K562 (cell line): ENCODE results near the gene KMO. TPM values are rescaled to one million over a fixed set of nuclear protein-coding genes. Genes with fewer than 3 reads are reported as not detected.

Source experiments
- CUX1 ChIP-seq: fragments of 200-800 bp; sonication (Bioruptor generic); IDR thresholded peaks from 2 replicates; pipeline ENCODE4 v1.6.1; 2016; ENCODE audit warnings: missing genetic modification characterization, missing compliant biosample characterization
- DMBX1 ChIP-seq: fragments of 250-450 bp; sonication (Bioruptor Pico); IDR thresholded peaks from 2 replicates; pipeline ENCODE4 v1.8.0; 2022; ENCODE audit warnings: inconsistent platforms, mild to moderate bottlenecking, moderate library complexity, borderline replicate concordance
- ETS2 ChIP-seq: IDR thresholded peaks from 2 replicates; pipeline ENCODE4 v1.6.1; 2016; ENCODE audit warnings: borderline replicate concordance, missing genetic modification characterization, mild to moderate bottlenecking, moderate library complexity, missing compliant biosample characterization; ENCODE audit not compliant: poor library complexity, severe bottlenecking
- NBN ChIP-seq: fragments of 450-650 bp; IDR thresholded peaks from 2 replicates; pipeline ENCODE4 v1.6.1; 2016; ENCODE audit warnings: low read depth, mild to moderate bottlenecking
- NCOA4 ChIP-seq: fragments of 450-650 bp; IDR thresholded peaks from 2 replicates; pipeline ENCODE4 v1.6.1; 2018; ENCODE audit warnings: mild to moderate bottlenecking; ENCODE audit not compliant: partially characterized antibody
- NEUROD1 ChIP-seq: fragments of 150-350 bp; IDR thresholded peaks from 2 replicates; pipeline ENCODE4 v1.6.1; 2014; ENCODE audit warnings: borderline replicate concordance, low read length, low read depth; ENCODE audit not compliant: partially characterized antibody
- NRF1 ChIP-seq, 2 experiments: fragments of 450-650 bp; IDR thresholded peaks in 1 of 2; conservative IDR thresholded peaks in 1 of 2; 2 replicates each; pipeline ENCODE4 v1.6.1; 2014; ENCODE audit warnings: mild to moderate bottlenecking in 2 of 2
- TCF7 ChIP-seq: sonication (generic); IDR thresholded peaks from 2 replicates; pipeline ENCODE4 v1.6.1; 2016; ENCODE audit warnings: antibody characterized with exemption, borderline replicate concordance
- TEAD4 ChIP-seq, 2 experiments: sonication (generic) in 1 of 2; formaldehyde crosslinking in 1 of 2; IDR thresholded peaks; 2 replicates each; pipeline versions ENCODE4 v1.6.1 to v1.8.0; 2012 to 2022; ENCODE audit warnings: borderline replicate concordance in 1 of 2, inconsistent platforms in 1 of 2, low read length in 1 of 2, mild to moderate bottlenecking in 1 of 2, missing genetic modification reagents in 1 of 2
- TRIM28 ChIP-seq: fragments of 450-650 bp; IDR thresholded peaks from 2 replicates; pipeline ENCODE4 v1.6.1; 2017
- ZBTB12 ChIP-seq: fragments of 250-450 bp; sonication (Bioruptor Pico); IDR thresholded peaks from 2 replicates; pipeline ENCODE4 v1.4.0; 2020
- ZKSCAN3 ChIP-seq: fragments of 250-450 bp; sonication (Bioruptor Pico); IDR thresholded peaks from 2 replicates; pipeline ENCODE4 v1.4.0; 2020
- ZNF592 ChIP-seq: fragments of 450-650 bp; IDR thresholded peaks from 2 replicates; pipeline ENCODE4 v1.6.1; 2017; ENCODE audit warnings: antibody characterized with exemption, mild to moderate bottlenecking
- ZZZ3 ChIP-seq: fragments of 450-650 bp; IDR thresholded peaks from 2 replicates; pipeline ENCODE4 v1.6.1; 2016; ENCODE audit warnings: antibody characterized with exemption, mild to moderate bottlenecking, moderate library complexity
- polyA plus RNA-seq, 8 experiments: library from polyadenylated mRNA; depleted of rRNA in 4 of 8; stranded (reverse) in 5 of 8; unstranded in 3 of 8; fragments of >200 nt; fragmentation: Nextera tagmentation in 2 of 8; fragmentation: Illumina TruSeq in 1 of 8; extraction: Ambion mirVana in 2 of 8; extraction: Trizol in 1 of 8; gene quantifications; 2 replicates each; pipeline versions ENCODE4 v1.2.1 to v1.2.3, GENCODE V29; 2011 to 2014; ENCODE audit warnings: inconsistent platforms in 1 of 8, missing spikeins in 1 of 8
- total RNA-seq, 7 experiments: library from RNA; depleted of rRNA in 6 of 7; stranded (reverse); fragments of >200 nt in 6 of 7; fragmentation: Illumina TruSeq in 2 of 7; extraction: Trizol in 2 of 7; gene quantifications; 2 replicates each; pipeline versions ENCODE4 v1.2.1 to v1.2.3, GENCODE V29; 2011 to 2021; ENCODE audit warnings: low replicate concordance in 1 of 7

KMO gene
- total and polyA plus RNA-seq, 9 of the 15 experiments (the other 6 are each of a cell fraction or from before 2014, with no cell fraction given): 0.01 to 0.11 (median 0.01) TPM; not detected in 6

GRCh38 chr1:241518476-241519307, 13.5 kb upstream of the KMO start (continued):
- no peak for TF ChIP-seq CUX1 (CRISPR knock-in tag)
- TF ChIP-seq TEAD4 (IDR thresholded peaks at IDR 0.05; ENCODE audit: low read length): peak; percentile 5
- no peak for TF ChIP-seq TEAD4 (CRISPR knock-in tag; IDR thresholded peaks at IDR 0.05; ENCODE audit: borderline replicate concordance)
- TF ChIP-seq ZNF592: 0 out of 2 replicates have a peak, but pooled peaks have one; percentile 34
- TF ChIP-seq ZZZ3: no peak
- no peak for TF ChIP-seq TRIM28
- no peak for TF ChIP-seq TCF7
- TF ChIP-seq NCOA4: no peak
- no peak for TF ChIP-seq ZBTB12 (CRISPR knock-in tag)
- no peak for TF ChIP-seq NEUROD1
- TF ChIP-seq ZKSCAN3: no peak
- TF ChIP-seq NBN: no peak
- TF ChIP-seq DMBX1 (CRISPR knock-in tag): no peak
- TF ChIP-seq NRF1 (conservative IDR thresholded peaks at IDR 0.05 in 1 of 2, IDR thresholded peaks at IDR 0.05 in 1 of 2): no peak
- TF ChIP-seq ETS2 (tag): no peak
